Mononuclear cell (primary cell): ENCODE measurements around the gene FBXO31. TPM values are rescaled to one million over a fixed set of nuclear protein-coding genes. Genes with fewer than 3 reads are reported as not detected.
"Not testable (repeated sequence)": the region's sequence is repeated elsewhere in the genome, so short reads cannot be mapped to it uniquely, and the experiment has no call there.

Experiments
- H3K27me3 ChIP-seq: 2 replicates; pipeline ENCODE4 v1.6.0; 2011; ENCODE audit warnings: low read length, control low read depth; ENCODE audit not compliant: insufficient read depth
- H3K4me1 ChIP-seq: 2 replicates; pipeline ENCODE4 v1.5.1; 2011; ENCODE audit warnings: mild to moderate bottlenecking, low read length, control low read depth; ENCODE audit not compliant: insufficient read depth
- H3K4me3 ChIP-seq: 2 replicates; pipeline ENCODE4 v1.5.1; 2011; ENCODE audit warnings: mild to moderate bottlenecking, low read length, moderate library complexity
- H3K9me3 ChIP-seq: 2 replicates; pipeline ENCODE4 v1.5.1; 2011; ENCODE audit warnings: low read depth, mild to moderate bottlenecking, control low read depth, low read length
- total RNA-seq: library from RNA; depleted of rRNA; stranded (reverse); fragments of >200 nt; gene quantifications from one replicate; pipeline ENCODE4 v1.2.3, GENCODE V29; 2012

Gene FBXO31
- total RNA-seq, 1 donor, result 17.3 TPM

GRCh38 chr16:87395181-87395842 is 11.7 kb upstream of the FBXO31 start:
- H3K4me3 ChIP-seq, result no peak overlapping the region
- no peaks in the 10 kb centered on the region for H3K9me3 ChIP-seq
- no peaks in the 10 kb centered on the region for H3K27me3 ChIP-seq
- peaks cover 33% of the 10 kb centered on the region for H3K4me1 ChIP-seq

DNA sequence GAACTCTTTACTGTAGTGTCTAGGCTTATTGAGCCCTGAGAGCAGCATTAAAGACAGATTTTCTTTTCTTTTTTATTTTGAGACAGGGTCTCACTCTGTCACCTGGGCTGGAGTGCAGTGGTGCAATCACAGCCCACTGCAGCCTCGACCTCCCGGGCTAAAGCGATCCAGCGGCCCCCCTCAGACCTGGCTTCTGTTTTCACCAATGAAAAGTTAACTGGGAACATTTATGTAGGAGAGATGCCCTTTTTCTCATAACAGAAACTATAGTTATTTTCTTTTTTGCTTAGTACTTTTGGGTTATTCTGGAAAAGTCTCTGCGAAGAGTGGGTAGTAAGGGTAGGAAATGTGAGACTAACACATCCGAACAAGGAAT is 10.1 kb upstream of the FBXO31 start:
- Histone ChIP-seq H3K4me1 (peaks cover 38% of the 10 kb centered on the region), H3K9me3 (no peaks in the 10 kb centered on the region), H3K4me3 (peak overlapping the region; percentile 69), H3K27me3 (no peaks in the 10 kb centered on the region)

- Histone ChIP-seq H3K27me3 (no peaks in the 10 kb centered on the region), H3K4me3 (peak overlapping the region; percentile 69), H3K9me3 (no peaks in the 10 kb centered on the region), H3K4me1 (peaks cover 40% of the 10 kb centered on the region)
Observed at GRCh38 chr16:87392821-87393679, 9.5 kb upstream of the FBXO31 start.

- peaks cover 49% of the 10 kb centered on the region for H3K4me1 ChIP-seq
- H3K9me3 ChIP-seq, result no peaks in the 10 kb centered on the region
- peak within 1 kb of the TSS; percentile 69 for H3K4me3 ChIP-seq
- H3K27me3 ChIP-seq, result no peaks in the 10 kb centered on the region
Observed at GRCh38 chr16:87391950-87392820, 8.6 kb upstream of the FBXO31 start, which contains the start of gene MAP1LC3B. TSS of gene MAP1LC3B (plus strand) at chr16:87392336. CDS start at chr16:87392428, 92 bp downstream.

DNA sequence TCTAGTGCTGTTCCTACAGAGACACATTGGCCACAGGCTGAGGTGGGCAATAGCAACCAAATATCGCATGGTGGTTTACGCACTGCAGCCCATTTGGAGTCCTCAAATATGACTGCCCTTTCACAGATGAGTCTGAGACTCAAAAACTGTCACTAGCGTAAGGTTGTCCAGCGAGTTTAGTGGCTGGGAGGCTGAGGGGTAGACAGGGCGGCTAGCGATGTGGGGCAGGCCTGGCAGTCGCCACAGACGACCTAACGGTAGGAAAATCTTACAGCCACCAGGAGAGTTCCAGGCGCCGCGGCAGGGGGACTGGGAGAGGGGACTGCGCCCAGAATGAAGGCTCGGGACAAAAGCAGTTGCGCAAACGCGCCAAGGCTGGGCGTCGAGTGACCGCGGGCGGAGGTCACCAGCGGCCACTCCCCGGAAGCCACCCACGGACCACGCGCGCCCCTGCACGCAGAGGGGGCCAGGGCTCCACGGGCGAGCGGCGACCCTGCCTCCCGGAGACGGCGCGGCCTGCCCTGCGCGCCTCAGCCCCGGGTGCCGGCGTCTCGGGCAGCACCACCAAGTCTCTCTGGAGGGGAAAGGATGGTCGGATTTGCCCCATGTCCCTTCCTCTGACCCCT is 7.9 kb upstream of the FBXO31 start:
- H3K4me3 ChIP-seq, result peak overlapping the region; percentile 69

GRCh38 chr16:87390641-87391323 is 7.2 kb upstream of the FBXO31 start:
- H3K4me1 ChIP-seq, result peaks cover 55% of the 10 kb centered on the region
- H3K9me3 ChIP-seq, result no peaks in the 10 kb centered on the region

More for the DNA sequence above, 7.9 kb upstream of the FBXO31 start:
- Histone ChIP-seq H3K4me1 (peaks cover 55% of the 10 kb centered on the region), H3K9me3 (no peaks in the 10 kb centered on the region), H3K27me3 (no peaks in the 10 kb centered on the region)

GRCh38 chr16:87389914-87390313 is 6.3 kb upstream of the FBXO31 start:
- H3K27me3 ChIP-seq, H3K4me3 ChIP-seq, H3K9me3 ChIP-seq: not testable (repeated sequence)
- peaks cover 53% of the 10 kb centered on the region for H3K4me1 ChIP-seq

More at GRCh38 chr16:87390641-87391323, 7.2 kb upstream of the FBXO31 start:
- H3K4me3 ChIP-seq, result peak overlapping the region; percentile 69
- no peaks in the 10 kb centered on the region for H3K27me3 ChIP-seq

DNA sequence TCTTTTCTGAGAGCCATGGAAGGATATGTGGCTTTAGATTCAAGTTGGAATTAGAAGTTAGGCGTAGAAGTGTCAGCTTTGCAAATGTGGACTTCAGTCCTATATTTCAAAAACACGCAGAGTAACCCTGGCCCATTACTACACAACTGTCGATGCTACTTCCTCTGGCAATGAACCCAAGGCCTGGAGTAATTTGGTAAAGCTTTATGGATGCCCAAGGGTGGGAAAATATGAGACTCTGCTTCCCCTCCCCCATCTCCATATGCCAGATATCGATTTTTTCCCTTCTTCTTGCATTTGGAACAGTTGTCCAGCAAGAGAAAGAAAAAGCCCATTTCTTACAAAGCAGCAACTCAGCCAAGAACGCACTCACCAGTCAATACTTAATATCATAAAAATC is 5.7 kb upstream of the FBXO31 start:
- H3K4me3 ChIP-seq, result no peak overlapping the region
- H3K4me1 ChIP-seq, result peaks cover 53% of the 10 kb centered on the region
- H3K27me3 ChIP-seq, result no peaks in the 10 kb centered on the region
- no peaks in the 10 kb centered on the region for H3K9me3 ChIP-seq

DNA sequence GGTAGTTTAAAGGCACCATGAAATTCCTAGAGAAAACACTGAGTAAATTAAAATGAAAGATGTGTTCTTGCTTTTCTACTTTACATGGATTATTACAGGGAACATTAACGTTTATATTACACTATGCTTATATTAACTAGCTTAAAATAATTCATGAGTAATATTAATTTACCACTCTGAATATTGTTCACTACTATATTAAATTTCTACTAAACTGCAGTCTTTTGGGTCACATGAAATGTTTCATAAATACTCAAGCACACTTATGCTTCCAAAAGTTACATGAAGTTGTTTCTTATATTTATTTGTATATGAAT is 5.2 kb upstream of the FBXO31 start:
- Histone ChIP-seq H3K4me3 (no peak overlapping the region), H3K4me1 (peaks cover 51% of the 10 kb centered on the region), H3K9me3 (no peaks in the 10 kb centered on the region), H3K27me3 (no peaks in the 10 kb centered on the region)

DNA sequence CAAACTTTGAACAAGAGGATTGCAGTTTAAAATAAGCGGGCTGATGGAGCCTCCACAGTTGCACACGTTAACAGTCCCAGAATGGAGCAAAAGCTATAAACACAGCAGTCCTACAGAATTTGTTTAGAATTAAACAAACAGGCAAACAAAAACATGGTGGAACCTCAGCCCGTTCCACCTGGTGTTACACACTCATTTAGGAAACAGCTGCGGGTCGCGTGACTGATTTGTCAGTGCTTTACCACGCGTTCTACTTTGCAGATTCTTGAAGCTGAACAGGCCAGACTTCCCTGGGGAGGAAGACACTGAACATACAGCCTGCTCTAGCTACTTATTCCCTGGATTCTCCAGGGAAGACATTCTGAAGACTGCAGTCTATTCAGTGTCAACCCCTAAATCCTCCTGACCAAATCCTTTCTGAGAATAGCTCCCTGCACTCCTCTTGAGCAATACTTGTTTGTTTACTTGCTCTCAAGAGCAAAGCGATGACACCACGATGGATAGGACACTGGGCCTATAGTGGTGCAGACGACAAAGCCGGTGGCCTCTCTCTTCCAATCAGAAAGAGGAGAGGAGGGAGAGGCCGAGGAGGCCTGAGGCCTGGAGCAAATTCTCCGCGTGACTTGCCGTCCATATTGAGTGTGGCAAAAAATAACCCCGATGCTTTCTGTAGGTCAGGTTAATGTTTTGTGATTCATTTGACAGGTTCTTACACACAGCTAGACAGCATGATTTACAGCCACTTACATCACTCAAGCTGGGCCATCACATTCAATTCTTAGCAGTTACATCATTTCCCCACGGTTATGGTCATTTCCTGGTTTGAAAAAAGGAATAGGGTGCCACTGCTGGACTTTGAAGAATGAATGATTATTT is 4.6 kb upstream of the FBXO31 start:
- no peaks in the 10 kb centered on the region for H3K9me3 ChIP-seq
- H3K4me3 ChIP-seq, result no peak overlapping the region
- H3K27me3 ChIP-seq, result no peaks in the 10 kb centered on the region
- peaks cover 45% of the 10 kb centered on the region for H3K4me1 ChIP-seq

DNA sequence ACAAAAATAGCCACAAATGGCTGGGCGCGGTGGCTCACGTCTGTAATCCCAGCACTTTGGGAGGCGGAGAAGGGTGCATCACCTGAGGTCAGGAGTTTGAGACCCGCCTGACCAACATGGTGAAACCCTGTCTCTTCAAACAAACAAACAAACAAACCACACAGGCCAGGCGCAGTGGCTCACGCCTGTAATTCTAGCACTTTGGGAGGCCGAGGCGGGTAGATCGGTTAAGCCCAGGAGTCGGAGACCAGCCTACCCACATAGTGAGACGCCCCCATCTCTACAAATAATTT is 1.2 kb upstream of the FBXO31 start:
- Histone ChIP-seq H3K4me3 (peak overlapping the region; percentile 63), H3K4me1 (peaks cover 52% of the 10 kb centered on the region)
- H3K9me3 ChIP-seq, H3K27me3 ChIP-seq: not testable (repeated sequence)

DNA sequence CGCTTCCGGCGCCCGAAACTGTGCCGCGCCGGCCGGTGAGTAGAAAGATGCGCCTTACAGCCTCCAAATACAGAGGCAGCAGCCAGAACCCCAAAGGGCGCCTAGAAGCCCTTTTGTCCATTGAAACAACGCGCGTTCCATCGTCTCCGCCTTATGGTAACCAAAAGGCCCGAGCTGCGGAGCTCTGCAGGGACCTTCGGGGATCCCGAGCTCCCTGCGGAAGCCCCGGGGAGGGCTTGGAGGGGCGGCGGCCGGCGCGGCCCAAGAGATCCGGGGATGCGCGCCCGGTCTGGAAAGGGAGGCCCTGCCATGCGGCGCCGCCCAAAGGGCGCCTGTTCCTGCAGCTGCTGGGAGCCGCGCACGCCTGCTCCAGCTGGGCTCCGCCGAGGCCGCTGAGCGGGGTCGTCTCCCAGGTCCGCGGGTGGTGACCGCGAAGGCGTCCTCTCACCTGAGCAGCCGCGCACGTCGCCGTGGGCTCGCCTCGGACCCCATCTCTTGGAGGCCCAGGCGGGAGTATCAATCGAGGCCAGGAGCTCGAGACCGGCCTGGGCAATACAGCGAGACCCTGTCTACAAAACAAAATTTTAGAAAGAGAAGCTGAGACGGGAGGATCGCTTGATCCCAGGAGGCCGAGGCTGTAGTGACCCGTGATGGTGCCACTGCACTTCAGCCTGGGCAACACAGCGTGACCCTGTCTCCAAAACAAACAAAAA is 742 bp upstream of the FBXO31 start:
- peaks cover 51% of the 10 kb centered on the region for H3K4me1 ChIP-seq

More for the DNA sequence above, 742 bp upstream of the FBXO31 start:
- Histone ChIP-seq H3K4me3 (peak overlapping the region; percentile 63), H3K9me3 (no peaks in the 10 kb centered on the region), H3K27me3 (no peaks in the 10 kb centered on the region)
